WERI-Rb-1 (cell line): ENCODE measurements around the gene CCDC187.

ENCODE experiments used
- DNase-seq: peaks from one replicate; pipeline ENCODE4 v3.0.0-alpha.2; 2020
- H3K27ac ChIP-seq: fragments of 250-450 bp; sonication (Bioruptor Pico); 2 replicates; pipeline ENCODE4 v1.5.1; 2020; ENCODE audit warnings: mild to moderate bottlenecking, moderate library complexity
- H3K27me3 ChIP-seq: fragments of 250-450 bp; sonication (Bioruptor Pico); 2 replicates; pipeline ENCODE4 v1.5.1; 2021; ENCODE audit warnings: mild to moderate bottlenecking, low read depth, moderate library complexity; ENCODE audit not compliant: insufficient read depth, severe bottlenecking
- H3K36me3 ChIP-seq: fragments of 250-450 bp; sonication (Bioruptor Pico); 2 replicates; pipeline ENCODE4 v1.5.1; 2020; ENCODE audit warnings: mild to moderate bottlenecking, moderate library complexity
- H3K4me3 ChIP-seq: 2 replicates; pipeline ENCODE4 v1.5.1; 2011; ENCODE audit warnings: low read depth, mild to moderate bottlenecking, control low read depth, low read length
- H3K9me3 ChIP-seq: fragments of 250-450 bp; sonication (Bioruptor Pico); 2 replicates; pipeline ENCODE4 v1.5.1; 2021; ENCODE audit warnings: mild to moderate bottlenecking, moderate library complexity; ENCODE audit not compliant: severe bottlenecking
- CTCF ChIP-seq: IDR thresholded peaks from 2 replicates; pipeline ENCODE4 v1.5.1; 2011; ENCODE audit warnings: low read depth, mild to moderate bottlenecking, control low read depth, inconsistent platforms, low read length

The CCDC187 gene

DNA sequence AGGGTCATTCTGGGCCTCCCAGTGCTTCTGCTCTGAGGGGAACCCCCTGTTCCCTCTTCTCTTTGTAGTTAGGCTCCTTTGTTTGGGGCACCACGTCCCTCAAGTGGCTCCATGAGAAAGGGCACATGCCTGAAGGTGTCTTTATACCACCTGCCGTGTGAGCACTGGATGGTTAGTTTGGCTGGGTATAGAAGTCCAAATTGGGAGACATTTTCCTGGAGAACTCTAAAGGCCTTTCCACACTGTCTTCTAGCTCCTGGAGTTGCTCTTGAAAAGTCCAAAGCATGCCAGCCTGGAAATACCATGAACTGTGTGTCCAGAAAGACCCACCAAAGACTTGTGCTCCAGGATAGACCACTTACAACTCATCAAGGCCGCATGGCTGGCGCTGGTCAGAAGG is 11.1 kb upstream of the CCDC187 start:
- Histone ChIP-seq H3K9me3 (peaks cover 17% of the 10 kb centered on the region), H3K27me3 (no peaks in the 10 kb centered on the region), H3K4me3 (no peak overlapping the region), H3K27ac (no peak overlapping the region), H3K36me3 (no peaks in the 10 kb centered on the region)
- TF ChIP-seq CTCF = no peak
- no peak for DNase-seq

- Histone ChIP-seq H3K27ac (no peak overlapping the region), H3K27me3 (no peaks in the 10 kb centered on the region)
- TF ChIP-seq CTCF = no peak
These were observed 10.1 kb upstream of the CCDC187 start for GRCh38 chr9:136314056-136314416.

GRCh38 chr9:136313111-136314055 is 9.5 kb upstream of the CCDC187 start:
- TF ChIP-seq CTCF = peak; percentile 36; the same call in 1 of the 2 replicates
- H3K27ac ChIP-seq = no peak overlapping the region

More at GRCh38 chr9:136314056-136314416, 10.1 kb upstream of the CCDC187 start:
- no peak for DNase-seq
- no peak overlapping the region for H3K4me3 ChIP-seq
- H3K9me3 ChIP-seq = peaks cover 17% of the 10 kb centered on the region
- no peaks in the 10 kb centered on the region for H3K36me3 ChIP-seq

GRCh38 chr9:136312436-136312835 is 8.5 kb upstream of the CCDC187 start:
- Histone ChIP-seq H3K36me3 (no peaks in the 10 kb centered on the region), H3K9me3 (peaks cover 17% of the 10 kb centered on the region), H3K27ac (no peak overlapping the region), H3K4me3 (no peak overlapping the region), H3K27me3 (no peaks in the 10 kb centered on the region)
- peak; percentile 91 for TF ChIP-seq CTCF
- DNase-seq = peak; percentile 70

More at GRCh38 chr9:136313111-136314055, 9.5 kb upstream of the CCDC187 start:
- H3K9me3 ChIP-seq = peaks cover 17% of the 10 kb centered on the region
- H3K36me3 ChIP-seq = no peaks in the 10 kb centered on the region
- H3K4me3 ChIP-seq = no peak overlapping the region
- H3K27me3 ChIP-seq = no peaks in the 10 kb centered on the region
- no peak for DNase-seq

GRCh38 chr9:136312009-136312375 is 8.1 kb upstream of the CCDC187 start:
- no peak overlapping the region for H3K4me3 ChIP-seq
- H3K27me3 ChIP-seq = no peaks in the 10 kb centered on the region
- H3K9me3 ChIP-seq = peaks cover 17% of the 10 kb centered on the region
- H3K27ac ChIP-seq = no peak overlapping the region
- no peaks in the 10 kb centered on the region for H3K36me3 ChIP-seq
- TF ChIP-seq CTCF = no peak
- no peak for DNase-seq
